ENCODE results near the gene DLG3.

GRCh38 chrX:70410921-70411320 is 33.7 kb upstream of the DLG3 start:
- no peak for TF ChIP-seq CTCF (IDR thresholded peaks at IDR 0.05; ENCODE audit: low read length)
- TF ChIP-seq EZH2 (IDR thresholded peaks at IDR 0.05; ENCODE audit: borderline replicate concordance, low read length), result no peak
